WTC11 (cell line): Measurements from ENCODE around the gene CALML4. TPM values are rescaled to one million over a fixed set of nuclear protein-coding genes. Genes with fewer than 3 reads are reported as not detected.

Source experiments
- CBFB ChIP-seq: sonication (generic); formaldehyde crosslinking; IDR thresholded peaks from 2 replicates; pipeline ENCODE4 v1.8.1; 2022; ENCODE audit warnings: mild to moderate bottlenecking, low read depth, missing genetic modification reagents
- EMX1 ChIP-seq: fragments of 250-450 bp; sonication (Bioruptor Pico); IDR thresholded peaks from 2 replicates; pipeline ENCODE4 v1.8.0; 2021; ENCODE audit warnings: mild to moderate bottlenecking
- FOXK1 ChIP-seq: sonication (generic); formaldehyde crosslinking; IDR thresholded peaks from 2 replicates; pipeline ENCODE4 v1.8.0; 2022; ENCODE audit warnings: mild to moderate bottlenecking, moderate library complexity, missing genetic modification reagents
- GABPB1 ChIP-seq: sonication (generic); formaldehyde crosslinking; IDR thresholded peaks from 2 replicates; pipeline ENCODE4 v1.8.1; 2023; ENCODE audit warnings: mild to moderate bottlenecking, missing genetic modification reagents
- GRHL2 ChIP-seq: fragments of 250-450 bp; sonication (Bioruptor Pico); IDR thresholded peaks from 2 replicates; pipeline ENCODE4 v1.8.0; 2022; ENCODE audit warnings: mild to moderate bottlenecking, moderate library complexity; ENCODE audit not compliant: insufficient replicate concordance, severe bottlenecking
- OVOL2 ChIP-seq: fragments of 250-450 bp; sonication (Bioruptor Pico); IDR thresholded peaks from 2 replicates; pipeline ENCODE4 v1.9.0; 2021; ENCODE audit warnings: mild to moderate bottlenecking, borderline replicate concordance
- PRDM15 ChIP-seq: sonication (generic); formaldehyde crosslinking; IDR thresholded peaks from 2 replicates; pipeline ENCODE4 v1.8.0; 2022; ENCODE audit warnings: missing genetic modification reagents
- PRRX2 ChIP-seq: fragments of 250-450 bp; sonication (Bioruptor Pico); IDR thresholded peaks from 2 replicates; pipeline ENCODE4 v1.8.0; 2021; ENCODE audit warnings: mild to moderate bottlenecking
- RORB ChIP-seq: fragments of 250-450 bp; sonication (Bioruptor Pico); IDR thresholded peaks from 2 replicates; pipeline ENCODE4 v1.9.0; 2021; ENCODE audit warnings: mild to moderate bottlenecking
- SMAD4 ChIP-seq: sonication (generic); formaldehyde crosslinking; IDR thresholded peaks from 2 replicates; pipeline ENCODE4 v1.8.0; 2022; ENCODE audit warnings: mild to moderate bottlenecking, missing genetic modification reagents
- SOX15 ChIP-seq: fragments of 250-450 bp; sonication (Bioruptor Pico); IDR thresholded peaks from 2 replicates; pipeline ENCODE4 v1.9.0; 2021; ENCODE audit warnings: mild to moderate bottlenecking
- SP1 ChIP-seq: sonication (generic); formaldehyde crosslinking; conservative IDR thresholded peaks from 2 replicates; pipeline ENCODE4 v1.8.1; 2022; ENCODE audit warnings: missing genetic modification reagents
- STAT6 ChIP-seq: sonication (generic); formaldehyde crosslinking; conservative IDR thresholded peaks from 2 replicates; pipeline ENCODE4 v1.8.1; 2023; ENCODE audit warnings: mild to moderate bottlenecking, low read depth, missing genetic modification reagents, moderate library complexity
- TCF7 ChIP-seq: sonication (generic); formaldehyde crosslinking; IDR thresholded peaks from 2 replicates; pipeline ENCODE4 v1.8.0; 2022; ENCODE audit warnings: mild to moderate bottlenecking, low read depth, missing genetic modification reagents, moderate library complexity
- ZNF232 ChIP-seq: sonication (generic); formaldehyde crosslinking; IDR thresholded peaks from 2 replicates; pipeline ENCODE4 v1.8.0; 2022; ENCODE audit warnings: mild to moderate bottlenecking, missing genetic modification reagents
- ZNF317 ChIP-seq: sonication (generic); formaldehyde crosslinking; IDR thresholded peaks from 2 replicates; pipeline ENCODE4 v1.8.1; 2023; ENCODE audit warnings: low read depth, mild to moderate bottlenecking, moderate library complexity, missing genetic modification reagents, borderline replicate concordance
- ZNF423 ChIP-seq: fragments of 250-450 bp; sonication (Bioruptor Pico); IDR thresholded peaks from 2 replicates; pipeline ENCODE4 v2.1.2; 2022; ENCODE audit warnings: mild to moderate bottlenecking, moderate library complexity
- ZNF425 ChIP-seq: fragments of 250-450 bp; sonication (Bioruptor Pico); conservative IDR thresholded peaks from 2 replicates; pipeline ENCODE4 v1.9.0; 2021; ENCODE audit warnings: mild to moderate bottlenecking
- ZNF671 ChIP-seq: fragments of 250-450 bp; sonication (Bioruptor Pico); IDR thresholded peaks from 2 replicates; pipeline ENCODE4 v1.8.0; 2021; ENCODE audit warnings: mild to moderate bottlenecking
- total RNA-seq: library from RNA; stranded (reverse); gene quantifications from 3 replicates; pipeline ENCODE4 v1.2.3, GENCODE V29; 2021
- TF ChIP-seq, protein P1 (sequence below): fragments of 250-450 bp; sonication (Bioruptor Pico); IDR thresholded peaks from 2 replicates; pipeline ENCODE4 v1.9.0; 2021; ENCODE audit warnings: mild to moderate bottlenecking
- TF ChIP-seq, protein P2 (sequence below): sonication (generic); formaldehyde crosslinking; IDR thresholded peaks from 2 replicates; pipeline ENCODE4 v1.8.0; 2023; ENCODE audit warnings: missing genetic modification reagents
- TF ChIP-seq, protein P3 (sequence below): sonication (generic); formaldehyde crosslinking; conservative IDR thresholded peaks from 2 replicates; pipeline ENCODE4 v1.8.1; 2022; ENCODE audit warnings: mild to moderate bottlenecking, missing genetic modification reagents
- TF ChIP-seq, protein P4 (sequence below): sonication (generic); formaldehyde crosslinking; IDR thresholded peaks from 2 replicates; pipeline ENCODE4 v1.8.0; 2022; ENCODE audit warnings: mild to moderate bottlenecking, missing genetic modification reagents
- TF ChIP-seq, protein P5 (sequence below): fragments of 250-450 bp; sonication (Bioruptor Pico); IDR thresholded peaks from 2 replicates; pipeline ENCODE4 v2.1.2; 2022; ENCODE audit warnings: mild to moderate bottlenecking, moderate library complexity

The CALML4 gene
- total RNA-seq, 1 experiment from 2014 or later = 9.8 TPM

DNA sequence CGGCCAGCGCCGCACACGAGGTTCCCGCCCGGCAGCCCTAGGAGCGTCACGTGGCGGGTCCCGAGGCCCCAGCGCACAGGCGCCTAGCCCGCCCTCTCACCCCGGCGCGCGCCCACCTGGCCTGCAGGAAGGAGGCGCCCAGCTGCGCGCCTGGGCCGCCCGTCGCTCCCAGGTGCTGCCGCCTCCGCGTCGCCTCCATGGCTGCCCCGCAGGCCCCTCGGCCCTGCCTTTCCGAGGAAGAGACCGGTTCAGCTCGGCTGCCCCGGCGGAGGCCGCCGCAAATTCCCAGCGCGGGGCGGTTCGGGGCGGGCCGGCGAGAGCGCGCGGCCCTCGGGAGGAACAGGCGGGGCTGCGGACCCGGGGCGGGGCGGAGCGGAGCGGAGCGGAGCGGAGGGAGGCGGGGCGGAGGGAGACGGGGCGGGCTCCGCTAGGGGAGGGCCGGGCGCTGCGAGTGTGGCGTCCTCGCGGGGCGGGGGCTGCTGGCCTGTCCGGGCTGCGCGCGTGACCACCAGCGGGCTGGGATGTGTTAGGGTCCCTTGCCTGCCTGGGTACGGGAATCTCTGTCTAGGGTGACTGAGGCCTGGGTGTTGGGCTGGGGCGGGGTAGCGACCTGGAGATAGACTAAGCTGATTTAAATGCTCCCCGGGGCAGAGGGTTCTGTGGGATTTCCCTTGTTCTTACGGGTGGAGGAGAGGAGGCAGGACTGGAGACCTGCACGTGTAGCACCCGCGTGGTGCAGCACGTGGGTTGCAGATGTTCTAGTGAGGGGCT is 24.4 kb upstream of the CALML4 start, which contains the start of gene CLN6 (continued):
- peak; percentile 62; the same call in 1 of the 2 replicates for TF ChIP-seq ZNF232 (CRISPR knock-in tag)
- no peak for TF ChIP-seq ZNF425
- TF ChIP-seq, protein P1, sequence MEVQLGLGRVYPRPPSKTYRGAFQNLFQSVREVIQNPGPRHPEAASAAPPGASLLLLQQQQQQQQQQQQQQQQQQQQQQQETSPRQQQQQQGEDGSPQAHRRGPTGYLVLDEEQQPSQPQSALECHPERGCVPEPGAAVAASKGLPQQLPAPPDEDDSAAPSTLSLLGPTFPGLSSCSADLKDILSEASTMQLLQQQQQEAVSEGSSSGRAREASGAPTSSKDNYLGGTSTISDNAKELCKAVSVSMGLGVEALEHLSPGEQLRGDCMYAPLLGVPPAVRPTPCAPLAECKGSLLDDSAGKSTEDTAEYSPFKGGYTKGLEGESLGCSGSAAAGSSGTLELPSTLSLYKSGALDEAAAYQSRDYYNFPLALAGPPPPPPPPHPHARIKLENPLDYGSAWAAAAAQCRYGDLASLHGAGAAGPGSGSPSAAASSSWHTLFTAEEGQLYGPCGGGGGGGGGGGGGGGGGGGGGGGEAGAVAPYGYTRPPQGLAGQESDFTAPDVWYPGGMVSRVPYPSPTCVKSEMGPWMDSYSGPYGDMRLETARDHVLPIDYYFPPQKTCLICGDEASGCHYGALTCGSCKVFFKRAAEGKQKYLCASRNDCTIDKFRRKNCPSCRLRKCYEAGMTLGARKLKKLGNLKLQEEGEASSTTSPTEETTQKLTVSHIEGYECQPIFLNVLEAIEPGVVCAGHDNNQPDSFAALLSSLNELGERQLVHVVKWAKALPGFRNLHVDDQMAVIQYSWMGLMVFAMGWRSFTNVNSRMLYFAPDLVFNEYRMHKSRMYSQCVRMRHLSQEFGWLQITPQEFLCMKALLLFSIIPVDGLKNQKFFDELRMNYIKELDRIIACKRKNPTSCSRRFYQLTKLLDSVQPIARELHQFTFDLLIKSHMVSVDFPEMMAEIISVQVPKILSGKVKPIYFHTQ (CRISPR knock-in tag) = no peak
- no peak for TF ChIP-seq ZNF671
- peak; percentile 57 for TF ChIP-seq GABPB1 (CRISPR knock-in tag)
- no peak for TF ChIP-seq SMAD4 (CRISPR knock-in tag)
- no peak for TF ChIP-seq EMX1 (CRISPR knock-in tag)
- TF ChIP-seq, protein P2, sequence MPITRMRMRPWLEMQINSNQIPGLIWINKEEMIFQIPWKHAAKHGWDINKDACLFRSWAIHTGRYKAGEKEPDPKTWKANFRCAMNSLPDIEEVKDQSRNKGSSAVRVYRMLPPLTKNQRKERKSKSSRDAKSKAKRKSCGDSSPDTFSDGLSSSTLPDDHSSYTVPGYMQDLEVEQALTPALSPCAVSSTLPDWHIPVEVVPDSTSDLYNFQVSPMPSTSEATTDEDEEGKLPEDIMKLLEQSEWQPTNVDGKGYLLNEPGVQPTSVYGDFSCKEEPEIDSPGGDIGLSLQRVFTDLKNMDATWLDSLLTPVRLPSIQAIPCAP = no peak
- TF ChIP-seq SP1 (CRISPR knock-in tag) = peak; percentile 72; the same call in 1 of the 2 replicates
- no peak for TF ChIP-seq TCF7 (CRISPR knock-in tag)
- TF ChIP-seq, protein P3, sequence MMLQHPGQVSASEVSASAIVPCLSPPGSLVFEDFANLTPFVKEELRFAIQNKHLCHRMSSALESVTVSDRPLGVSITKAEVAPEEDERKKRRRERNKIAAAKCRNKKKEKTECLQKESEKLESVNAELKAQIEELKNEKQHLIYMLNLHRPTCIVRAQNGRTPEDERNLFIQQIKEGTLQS (CRISPR knock-in tag) = no peak
- peak; percentile 64; the same call in 1 of the 2 replicates for TF ChIP-seq ZNF317
- no peak for TF ChIP-seq RORB (CRISPR knock-in tag)
- no peak for TF ChIP-seq PRRX2 (CRISPR knock-in tag)
- 0 out of 2 replicates have a peak, but pooled peaks have one; percentile 33 for TF ChIP-seq FOXK1 (CRISPR knock-in tag)
- peak; percentile 64; the same call in 1 of the 2 replicates for TF ChIP-seq CBFB
- no peak for TF ChIP-seq PRDM15 (CRISPR knock-in tag)
- TF ChIP-seq GRHL2 (CRISPR knock-in tag) = no peak
- TF ChIP-seq, protein P4, sequence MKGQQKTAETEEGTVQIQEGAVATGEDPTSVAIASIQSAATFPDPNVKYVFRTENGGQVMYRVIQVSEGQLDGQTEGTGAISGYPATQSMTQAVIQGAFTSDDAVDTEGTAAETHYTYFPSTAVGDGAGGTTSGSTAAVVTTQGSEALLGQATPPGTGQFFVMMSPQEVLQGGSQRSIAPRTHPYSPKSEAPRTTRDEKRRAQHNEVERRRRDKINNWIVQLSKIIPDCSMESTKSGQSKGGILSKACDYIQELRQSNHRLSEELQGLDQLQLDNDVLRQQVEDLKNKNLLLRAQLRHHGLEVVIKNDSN (CRISPR knock-in tag) = peak; percentile 92
- TF ChIP-seq STAT6 (CRISPR knock-in tag) = no peak
- TF ChIP-seq OVOL2 (CRISPR knock-in tag) = no peak
- TF ChIP-seq, protein P5, sequence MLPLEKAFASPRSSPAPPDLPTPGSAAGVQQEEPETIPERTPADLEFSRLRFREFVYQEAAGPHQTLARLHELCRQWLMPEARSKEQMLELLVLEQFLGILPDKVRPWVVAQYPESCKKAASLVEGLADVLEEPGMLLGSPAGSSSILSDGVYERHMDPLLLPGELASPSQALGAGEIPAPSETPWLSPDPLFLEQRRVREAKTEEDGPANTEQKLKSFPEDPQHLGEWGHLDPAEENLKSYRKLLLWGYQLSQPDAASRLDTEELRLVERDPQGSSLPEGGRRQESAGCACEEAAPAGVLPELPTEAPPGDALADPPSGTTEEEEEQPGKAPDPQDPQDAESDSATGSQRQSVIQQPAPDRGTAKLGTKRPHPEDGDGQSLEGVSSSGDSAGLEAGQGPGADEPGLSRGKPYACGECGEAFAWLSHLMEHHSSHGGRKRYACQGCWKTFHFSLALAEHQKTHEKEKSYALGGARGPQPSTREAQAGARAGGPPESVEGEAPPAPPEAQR (CRISPR knock-in tag) = no peak
- TF ChIP-seq ZNF423 = peak; percentile 96
- no peak for TF ChIP-seq SOX15 (CRISPR knock-in tag)
